A673 (cell line): ENCODE measurements around the gene GLDN. TPM values are rescaled to one million over a fixed set of nuclear protein-coding genes. Genes with fewer than 3 reads are reported as not detected.

Experiments
- BruUV-seq: library from RNA; stranded (reverse); fragments of 400-500 nt; replicated peaks from 2 replicates; lab custom pipeline; 2021; lab: Mats Ljungman, UMichigan
- CTCF ChIA-PET: fragments of 300-600 bp; sonication (Branson Sonifier 250); formaldehyde crosslinking; loops from one replicate; lab custom pipeline; 2022; ENCODE audit warnings: antibody characterized with exemption; lab: Charles Lee
- POLR2A ChIA-PET: fragments of 300-600 bp; sonication (Branson Sonifier 250); formaldehyde crosslinking; loops from one replicate; lab custom pipeline; 2022; ENCODE audit warnings: antibody characterized with exemption; ENCODE audit not compliant: low non-redundant PET; lab: Charles Lee
- DNase-seq: peaks from one replicate; pipeline ENCODE4 v3.0.0-alpha.2; 2015; ENCODE audit warnings: low spot score
- H3K27ac ChIP-seq: fragments of 200-600 bp; sonication (generic); 2 replicates; pipeline ENCODE4 v1.5.1; 2016; ENCODE audit warnings: mixed run types, low read depth, mild to moderate bottlenecking, mixed read lengths, antibody characterized with exemption, low read length; ENCODE audit not compliant: poor library complexity, severe bottlenecking
- H3K27me3 ChIP-seq: fragments of 200-600 bp; sonication (generic); replicated peaks from 2 replicates; pipeline ENCODE4 v1.6.1; 2017; ENCODE audit warnings: mixed run types, low read depth, mild to moderate bottlenecking, mixed read lengths, antibody characterized with exemption, low read length; ENCODE audit not compliant: insufficient read depth, poor library complexity
- H3K36me3 ChIP-seq: fragments of 200-600 bp; sonication (generic); 2 replicates; pipeline ENCODE4 v1.6.1; 2016; ENCODE audit warnings: mixed run types, mild to moderate bottlenecking, mixed read lengths, antibody characterized with exemption, low read length; ENCODE audit not compliant: insufficient read depth, poor library complexity, severe bottlenecking
- H3K4me1 ChIP-seq: fragments of 200-600 bp; sonication (generic); 2 replicates; pipeline ENCODE4 v1.6.1; 2017; ENCODE audit warnings: mixed run types, mild to moderate bottlenecking, mixed read lengths, antibody characterized with exemption, low read length; ENCODE audit not compliant: insufficient read depth, poor library complexity, severe bottlenecking
- H3K4me3 ChIP-seq: fragments of 200-600 bp; sonication (generic); 2 replicates; pipeline ENCODE4 v1.5.1; 2016; ENCODE audit warnings: low read depth, mixed run types, mild to moderate bottlenecking, mixed read lengths, low read length; ENCODE audit not compliant: poor library complexity, severe bottlenecking
- H3K9me3 ChIP-seq: fragments of 200-600 bp; sonication (generic); 2 replicates; pipeline ENCODE4 v1.6.1; 2016; ENCODE audit warnings: mixed run types, low read depth, mild to moderate bottlenecking, mixed read lengths, antibody characterized with exemption, low read length; ENCODE audit not compliant: poor library complexity, severe bottlenecking
- CTCF ChIP-seq: fragments of 300-800, 200-600 bp; sonication (generic); conservative IDR thresholded peaks from 2 replicates; pipeline ENCODE4 v1.5.1; 2017; ENCODE audit warnings: low read depth, mild to moderate bottlenecking, antibody characterized with exemption, low read length, moderate library complexity, mixed read lengths
- EZH2 ChIP-seq: fragments of 200-600 bp; sonication (generic); IDR thresholded peaks from 2 replicates; pipeline ENCODE4 v1.6.1; 2017; ENCODE audit warnings: borderline replicate concordance, low read depth, mild to moderate bottlenecking, mixed read lengths, antibody characterized with exemption, low read length; ENCODE audit not compliant: poor library complexity, severe bottlenecking
- intact Hi-C: fragments of 100-400 bp; cut with micrococcal nuclease; formaldehyde crosslinking; loops from one replicate; pipeline ENCODE4 v1.10.0; 2022; ENCODE audit not compliant: unreplicated experiment
- total RNA-seq: library from RNA; stranded (reverse); gene quantifications from 2 replicates; pipeline ENCODE4 v1.2.3, GENCODE V29; 2021

The GLDN gene
- total RNA-seq, 1 experiment from 2014 or later = not detected

DNA sequence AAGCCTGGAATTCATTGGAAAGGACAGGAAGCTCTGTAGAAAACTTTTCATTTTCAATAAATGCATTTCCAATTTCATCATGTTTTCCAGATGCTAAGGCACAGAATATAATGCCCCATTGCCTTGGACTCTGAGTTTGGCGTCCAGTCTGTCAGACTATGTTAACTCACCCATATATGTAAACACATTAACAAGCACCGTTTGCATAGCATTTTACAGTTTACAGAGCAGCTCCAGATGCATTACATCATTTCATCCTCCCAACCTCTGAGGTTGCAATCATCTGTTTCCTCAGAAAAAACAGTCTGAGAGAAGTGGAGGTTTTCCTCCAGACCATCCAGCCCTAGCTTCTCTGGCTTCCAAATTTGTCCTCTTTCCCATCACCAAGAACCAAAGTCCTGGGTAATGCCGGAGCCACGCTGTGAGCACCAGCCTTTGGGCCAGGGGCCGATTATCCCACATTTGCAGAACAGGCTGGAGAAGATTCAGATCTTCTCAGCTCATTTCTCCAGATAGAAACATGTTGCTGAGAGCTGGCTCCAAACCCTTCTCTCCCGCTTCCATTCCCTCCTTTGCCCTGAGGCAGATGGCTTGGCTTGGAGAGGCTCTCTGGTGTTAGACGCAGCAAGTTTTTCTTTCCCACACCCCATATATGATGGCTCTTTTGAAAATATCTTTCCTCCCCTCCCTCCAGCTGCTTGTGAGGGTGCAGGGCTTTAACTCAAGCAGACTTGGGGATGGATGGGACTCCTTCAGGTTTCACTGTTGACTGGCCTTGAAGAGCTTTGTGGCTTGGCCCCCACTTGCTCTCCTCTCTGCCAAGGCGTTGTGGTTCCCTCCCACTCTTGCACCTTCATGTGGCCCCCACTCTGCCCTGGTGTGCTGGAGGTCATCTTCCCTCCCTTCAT is 29.0 kb upstream of the GLDN start:
- BruUV-seq = no TSS peak
- CTCF ChIA-PET = no interaction called here
- POLR2A ChIA-PET = no interaction called here

GRCh38 chr15:51313074-51313393 is 28.4 kb upstream of the GLDN start:
- H3K36me3 ChIP-seq = no peaks in the 10 kb centered on the region
- H3K27me3 ChIP-seq = no peaks in the 10 kb centered on the region
- intact Hi-C loops = no loop called here
- H3K4me1 ChIP-seq = no peaks in the 10 kb centered on the region
- BruUV-seq = no TSS peak
- DNase-seq = no peak
- H3K4me3 ChIP-seq = no peak overlapping the region
- H3K9me3 ChIP-seq = no peaks in the 10 kb centered on the region
- CTCF ChIA-PET = no interaction called here
- POLR2A ChIA-PET = no interaction called here
- no peak overlapping the region for H3K27ac ChIP-seq
- TF ChIP-seq CTCF = no peak
- TF ChIP-seq EZH2 = no peak

More for the DNA sequence above, 29.0 kb upstream of the GLDN start:
- intact Hi-C loops = no loop called here
- H3K27me3 ChIP-seq = no peaks in the 10 kb centered on the region
- no peaks in the 10 kb centered on the region for H3K4me1 ChIP-seq
- no peak for DNase-seq
- H3K4me3 ChIP-seq = no peak overlapping the region
- TF ChIP-seq EZH2 = no peak
- no peak for TF ChIP-seq CTCF
- H3K27ac ChIP-seq = no peak overlapping the region
- no peaks in the 10 kb centered on the region for H3K9me3 ChIP-seq
- no peaks in the 10 kb centered on the region for H3K36me3 ChIP-seq

DNA sequence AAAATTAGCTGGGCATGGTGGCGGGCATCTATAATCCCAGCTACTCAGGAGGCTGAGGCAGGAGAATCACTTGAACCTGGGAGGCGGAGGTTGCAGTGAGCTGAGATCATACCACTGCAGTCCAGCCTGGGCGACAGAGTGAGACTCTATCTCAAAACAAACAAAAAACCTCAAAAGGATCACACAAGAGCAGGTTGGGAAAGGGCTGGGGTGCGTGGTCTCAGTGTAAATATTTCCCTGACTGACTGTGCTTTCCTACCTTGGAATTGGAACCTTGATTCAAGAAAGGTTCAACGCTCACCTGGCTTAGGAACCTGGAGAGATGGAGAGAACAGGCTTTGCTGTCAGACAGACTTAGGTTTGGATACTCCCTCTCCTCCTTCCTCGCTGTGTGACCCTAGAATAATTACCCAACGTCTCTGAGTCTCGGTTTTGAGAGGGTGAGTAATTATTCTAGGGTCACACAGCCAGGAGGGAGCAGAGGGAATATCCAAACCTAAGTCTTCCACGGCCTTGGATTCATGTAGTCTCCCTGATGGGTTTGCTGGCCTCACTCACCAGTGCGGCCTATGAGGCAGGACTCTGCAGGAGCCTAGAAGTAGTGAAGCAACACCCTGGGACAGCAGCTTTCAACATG is 27.7 kb upstream of the GLDN start:
- ChIA-PET CTCF (no interaction called here), POLR2A (no interaction called here)

More for the DNA sequence above, 27.7 kb upstream of the GLDN start:
- no peak for DNase-seq
- no peaks in the 10 kb centered on the region for H3K4me1 ChIP-seq
- H3K4me3 ChIP-seq = no peak overlapping the region
- TF ChIP-seq CTCF (no peak), EZH2 (no peak)
- no TSS peak for BruUV-seq
- H3K27me3 ChIP-seq = no peaks in the 10 kb centered on the region
- no peaks in the 10 kb centered on the region for H3K9me3 ChIP-seq
- H3K27ac ChIP-seq = no peak overlapping the region
- intact Hi-C loops = no loop called here
- H3K36me3 ChIP-seq = no peaks in the 10 kb centered on the region
